ENCODE results near the gene CNN2. TPM values are rescaled to one million over a fixed set of nuclear protein-coding genes. Genes with fewer than 3 reads are reported as not detected.

The CNN2 gene
- total and polyA plus RNA-seq, 2 of the 13 experiments (the other 11 are each of a cell fraction or from before 2014, with no cell fraction given) = 63.6 to 70.0 TPM

DNA sequence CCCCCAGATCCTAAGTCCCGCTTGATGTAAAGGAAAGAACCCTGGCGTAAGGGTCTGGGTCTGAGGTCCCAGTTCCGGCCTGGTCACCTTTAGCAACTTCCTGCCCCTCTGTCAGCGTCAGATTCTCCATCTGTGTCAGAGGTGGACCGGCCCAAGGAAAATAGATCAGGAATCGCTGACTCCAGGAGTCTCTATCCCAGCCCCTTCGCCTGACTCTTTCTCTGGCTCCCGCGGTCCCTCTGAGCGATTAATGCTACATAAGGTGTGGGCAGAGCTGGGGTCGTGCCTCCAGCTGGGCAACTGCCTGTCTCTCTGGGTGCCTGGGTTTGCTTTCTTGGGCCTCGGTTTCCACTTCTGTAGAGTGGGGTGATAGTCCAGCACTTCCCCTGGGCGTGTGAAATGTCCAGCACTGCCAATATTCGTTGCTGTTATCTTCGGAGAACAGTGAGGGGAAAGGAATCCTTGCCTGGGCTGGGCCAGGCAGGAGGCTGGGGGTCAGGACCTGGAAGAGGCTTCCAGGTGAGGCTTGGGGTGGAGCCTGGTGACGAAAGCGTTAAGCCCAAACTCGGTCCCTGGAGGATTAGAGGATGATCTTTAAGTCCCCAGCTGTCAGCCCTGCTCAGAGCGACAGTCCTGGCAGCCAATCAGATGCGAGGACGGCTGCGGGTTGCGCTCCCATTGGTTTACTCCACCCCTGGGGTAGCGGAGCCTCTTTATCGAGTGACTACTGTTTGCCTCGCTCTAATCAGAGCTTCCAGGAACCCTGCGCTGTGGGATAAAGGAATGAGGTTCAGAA is 14.3 kb downstream of the CNN2 start (continued):
- TF ChIP-seq BORCS8-MEF2B (CRISPR knock-in tag; IDR thresholded peaks at IDR 0.05) (no peak; the same call in 1 of the 2 replicates), SIN3A (IDR thresholded peaks at IDR 0.05; ENCODE audit: borderline replicate concordance, low read depth, low read length) (peak; percentile 72; the same call in 1 of the 2 replicates), ZNF335 (CRISPR knock-in tag; IDR thresholded peaks at IDR 0.05) (0 out of 2 replicates have a peak, but pooled peaks have one; percentile 33), MED13 (CRISPR knock-in tag; IDR thresholded peaks at IDR 0.05) (no peak), ZNF780A (CRISPR knock-in tag; IDR thresholded peaks at IDR 0.05) (no peak), ZMAT3 (CRISPR knock-in tag; conservative IDR thresholded peaks at IDR 0.05) (no peak), PLRG1 (conservative IDR thresholded peaks at IDR 0.05) (no peak)

DNA sequence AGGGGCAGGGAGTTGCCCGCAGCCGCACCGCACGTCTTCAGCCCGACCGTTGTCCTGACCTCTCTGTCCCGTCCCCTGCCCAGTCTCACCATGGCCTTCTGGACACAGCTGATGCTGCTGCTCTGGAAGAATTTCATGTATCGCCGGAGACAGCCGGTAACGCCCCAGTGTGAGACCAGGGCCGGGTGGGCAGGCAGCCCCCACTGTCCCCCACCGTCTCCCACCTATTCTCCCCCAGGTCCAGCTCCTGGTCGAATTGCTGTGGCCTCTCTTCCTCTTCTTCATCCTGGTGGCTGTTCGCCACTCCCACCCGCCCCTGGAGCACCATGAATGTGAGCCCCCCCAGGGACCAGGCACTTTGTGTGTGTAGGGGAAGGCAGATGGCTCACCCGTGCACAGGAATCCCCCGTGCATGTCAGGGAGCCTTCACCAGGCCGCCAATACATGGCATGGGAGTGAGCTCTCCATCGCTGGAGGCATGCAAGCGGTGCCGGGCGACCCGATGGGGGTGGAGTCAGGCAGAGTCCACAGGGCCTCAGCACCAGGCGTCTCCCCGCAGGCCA is 14.9 kb downstream of the CNN2 start:
- peak overlapping the region; percentile 98 for H3K4me2 ChIP-seq (ENCODE audit: low read depth, low read length)
- H4K20me1 ChIP-seq (ENCODE audit: insufficient read depth, low read length) = no peaks in the 10 kb centered on the region
- intact Hi-C loops (cut with micrococcal nuclease; ENCODE audit: unreplicated experiment) (no loop called here), in situ Hi-C loops (cut with HindIII; ENCODE audit: extremely low pct_ligation_motif_present, low pct_unique_long_range_greater_than_20kb) (no loop called here)
- no peaks in the 10 kb centered on the region for H3K9me3 ChIP-seq (ENCODE audit: low read length)
- H3K27ac ChIP-seq (ENCODE audit: extremely low read length, insufficient read depth, low read length) = no peak overlapping the region
- POLR2A ChIA-PET = interaction anchor here (1.0 to 4.1 kb wide), 3 partner anchors 9 to 13 kb away, joined by 3 to 71 read pairs (median 6); partner anchors contain the start of gene CNN2
- no TSS peak for BruUV-seq (replicated peaks)
- no peak for ATAC-seq
- H2AFZ ChIP-seq (ENCODE audit: low read length) = no peak overlapping the region
- FAIRE-seq = no peak
- no peak for DNase-seq (ENCODE audit: low spot score)
- H3K27me3 ChIP-seq (ENCODE audit: control insufficient read depth in 1 of 2, insufficient read depth in 2 of 2, low read length in 2 of 2) = no peaks in the 10 kb centered on the region
- peak overlapping the region; percentile 36 to 79 (median 73); a peak in 5 of 6 replicates for H3K4me3 ChIP-seq (replicated peaks in 1 of 3; ENCODE audit: insufficient read depth in 1 of 3, low read depth in 2 of 3, low read length in 3 of 3)
- no peaks in the 10 kb centered on the region for H3K79me2 ChIP-seq (ENCODE audit: insufficient read depth, low read length)
- CTCF ChIA-PET (ENCODE audit: low intra/inter-chr PET ratio, low total read pairs) = no interaction called here
- WGBS (ENCODE audit: low lambda C conversion rate) = 30% methylated on average over 12 of the region's 26 CpGs
- no peak overlapping the region for H3K9ac ChIP-seq (ENCODE audit: insufficient read depth, low read depth, low read length)
- peaks cover 37% of the 10 kb centered on the region for H3K4me1 ChIP-seq (ENCODE audit: insufficient read depth, low read length)
- H3K36me3 ChIP-seq (replicated peaks in 1 of 2; ENCODE audit: control insufficient read depth in 1 of 2, insufficient read depth in 2 of 2, low read length in 2 of 2) = peaks cover under 1 to 11% of the 10 kb centered on the region in 2 experiments; a peak in 4 of 5 replicates
- TF ChIP-seq, protein P1, sequence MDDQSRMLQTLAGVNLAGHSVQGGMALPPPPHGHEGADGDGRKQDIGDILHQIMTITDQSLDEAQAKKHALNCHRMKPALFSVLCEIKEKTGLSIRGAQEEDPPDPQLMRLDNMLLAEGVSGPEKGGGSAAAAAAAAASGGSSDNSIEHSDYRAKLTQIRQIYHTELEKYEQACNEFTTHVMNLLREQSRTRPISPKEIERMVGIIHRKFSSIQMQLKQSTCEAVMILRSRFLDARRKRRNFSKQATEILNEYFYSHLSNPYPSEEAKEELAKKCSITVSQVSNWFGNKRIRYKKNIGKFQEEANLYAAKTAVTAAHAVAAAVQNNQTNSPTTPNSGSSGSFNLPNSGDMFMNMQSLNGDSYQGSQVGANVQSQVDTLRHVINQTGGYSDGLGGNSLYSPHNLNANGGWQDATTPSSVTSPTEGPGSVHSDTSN (CRISPR knock-in tag; IDR thresholded peaks at IDR 0.05; ENCODE audit: borderline replicate concordance) = no peak
- TF ChIP-seq SNRNP70 (IDR thresholded peaks at IDR 0.05; ENCODE audit: low read depth, low read length) = no peak
- TF ChIP-seq HDAC1 (CRISPR knock-in tag; IDR thresholded peaks at IDR 0.05) = peak; percentile 29; the same call in 1 of the 2 replicates
- no peak for TF ChIP-seq EEA1 (CRISPR knock-in tag; IDR thresholded peaks at IDR 0.05; ENCODE audit: borderline replicate concordance)
- peak; percentile 7 for TF ChIP-seq SP2 (CRISPR knock-in tag; IDR thresholded peaks at IDR 0.05)
- TF ChIP-seq ZBTB2 (CRISPR knock-in tag; IDR thresholded peaks at IDR 0.05; ENCODE audit: low read depth) = no peak
- TF ChIP-seq HOXA3 (CRISPR knock-in tag; IDR thresholded peaks at IDR 0.05) = 0 out of 2 replicates have a peak, but pooled peaks have one; percentile 5
- TF ChIP-seq REPIN1 (CRISPR knock-in tag; IDR thresholded peaks at IDR 0.05; ENCODE audit: borderline replicate concordance, low read depth) = no peak
- TF ChIP-seq KDM1A (CRISPR knock-in tag; IDR thresholded peaks at IDR 0.05) = peak; percentile 29; the same call in 1 of the 2 replicates
- TF ChIP-seq ZNF724P (CRISPR knock-in tag; IDR thresholded peaks at IDR 0.05; ENCODE audit: borderline replicate concordance) = no peak
- TF ChIP-seq RXRA (CRISPR knock-in tag; IDR thresholded peaks at IDR 0.05) = 0 out of 2 replicates have a peak, but pooled peaks have one; percentile 25
- TF ChIP-seq ZNF121 (CRISPR knock-in tag; IDR thresholded peaks at IDR 0.05) = 0 out of 2 replicates have a peak, but pooled peaks have one; percentile 16

Measured in HepG2 (cell line).